CD14-positive monocyte (primary cell): ENCODE measurements around the gene ASH1L. TPM values are rescaled to one million over a fixed set of nuclear protein-coding genes. Genes with fewer than 3 reads are reported as not detected.
A peak's percentile ranks its signal among the peaks of the same experiment; 100 is the strongest.
"Not testable (repeated sequence)": the region's sequence is repeated elsewhere in the genome, so short reads cannot be mapped to it uniquely, and the experiment has no call there.

Experiments used
- DNase-seq, 3 donors: peaks; one replicate each; pipeline ENCODE4 v3.0.0-alpha.2; 2011 to 2022
- H2AFZ ChIP-seq: 2 replicates; pipeline ENCODE4 v1.6.0; 2012; ENCODE audit warnings: mild to moderate bottlenecking, low read depth, low read length, inconsistent platforms; ENCODE audit not compliant: insufficient read depth, poor library complexity, severe bottlenecking
- H3K27ac ChIP-seq, 2 donors: 1 replicate in 1 of 2; 2 replicates in 1 of 2; pipeline ENCODE4 v1.5.1; 2012 to 2013; ENCODE audit warnings: low read length in 2 of 2, control low read depth in 1 of 2, inconsistent platforms in 1 of 2, low read depth in 1 of 2, mild to moderate bottlenecking in 1 of 2
- H3K27me3 ChIP-seq, 2 donors: one replicate each; pipeline versions ENCODE4 v1.6.0 to v1.6.1; 2011 to 2013; ENCODE audit warnings: low read length in 2 of 2; ENCODE audit not compliant: control insufficient read depth in 2 of 2, insufficient read depth in 2 of 2
- H3K36me3 ChIP-seq, 2 donors: replicated peaks in 1 of 2; 1 replicate in 1 of 2; 2 replicates in 1 of 2; pipeline versions ENCODE4 v1.5.1 to v1.6.1; 2012 to 2013; ENCODE audit warnings: low read length in 2 of 2, control low read depth in 1 of 2, inconsistent platforms in 1 of 2, mild to moderate bottlenecking in 1 of 2; ENCODE audit not compliant: insufficient read depth in 2 of 2, control insufficient read depth in 1 of 2
- H3K4me1 ChIP-seq, 2 donors: 1 replicate in 1 of 2; 2 replicates in 1 of 2; pipeline versions ENCODE4 v1.5.1 to v1.6.1; 2012 to 2013; ENCODE audit warnings: low read length in 2 of 2, control low read depth in 1 of 2, inconsistent platforms in 1 of 2, mild to moderate bottlenecking in 1 of 2, moderate library complexity in 1 of 2; ENCODE audit not compliant: insufficient read depth in 2 of 2, control insufficient read depth in 1 of 2
- H3K4me2 ChIP-seq: replicated peaks from 2 replicates; pipeline ENCODE3; 2012; ENCODE audit warnings: low read length, moderate library complexity, mild to moderate bottlenecking; ENCODE audit not compliant: poor library complexity, severe bottlenecking; ENCODE audit errors: extremely low read depth
- H3K4me3 ChIP-seq, 3 experiments: fragments of 200-600 bp in 1 of 3; sonication (generic) in 1 of 3; replicated peaks in 1 of 3; 1 replicate in 2 of 3; 2 replicates in 1 of 3; pipeline ENCODE4 v1.5.1; 2011 to 2013; ENCODE audit warnings: low read length in 3 of 3, mild to moderate bottlenecking in 3 of 3, control low read depth in 2 of 3, low read depth in 2 of 3, inconsistent platforms in 1 of 3, moderate library complexity in 1 of 3
- H3K79me2 ChIP-seq: 2 replicates; pipeline ENCODE4 v1.6.0; 2012; ENCODE audit warnings: mild to moderate bottlenecking, control low read depth, inconsistent platforms, low read length, moderate library complexity; ENCODE audit not compliant: insufficient read depth
- H3K9ac ChIP-seq: 2 replicates; pipeline ENCODE4 v1.6.0; 2017; ENCODE audit warnings: low read length, mild to moderate bottlenecking; ENCODE audit not compliant: insufficient read depth, poor library complexity, severe bottlenecking
- H3K9me3 ChIP-seq, 2 donors: replicated peaks in 1 of 2; 1 replicate in 1 of 2; 2 replicates in 1 of 2; pipeline versions ENCODE4 v1.5.1 to v1.6.1; 2012 to 2013; ENCODE audit warnings: low read length in 2 of 2, control low read depth in 1 of 2; ENCODE audit not compliant: control insufficient read depth in 1 of 2, insufficient read depth in 1 of 2
- H4K20me1 ChIP-seq: 2 replicates; pipeline ENCODE4 v1.6.0; 2012; ENCODE audit warnings: mild to moderate bottlenecking, low read length, control low read depth, moderate library complexity; ENCODE audit not compliant: insufficient read depth
- H3K27ac Mint-ChIP-seq, 7 donors: one replicate each; pipeline ENCODE4 v1.8.0; 2020; ENCODE audit warnings: mild to moderate bottlenecking in 7 of 7, mixed read lengths in 7 of 7, moderate library complexity in 6 of 7, inconsistent platforms in 2 of 7
- H3K27me3 Mint-ChIP-seq, 3 donors: one replicate each; pipeline ENCODE4 v1.8.0; 2021 to 2022; ENCODE audit warnings: low read depth in 3 of 3, mild to moderate bottlenecking in 3 of 3, mixed read lengths in 3 of 3, moderate library complexity in 3 of 3, inconsistent platforms in 1 of 3
- H3K36me3 Mint-ChIP-seq, 2 donors: one replicate each; pipeline ENCODE4 v1.8.0; 2020; ENCODE audit warnings: mixed read lengths in 2 of 2, inconsistent platforms in 1 of 2, mild to moderate bottlenecking in 1 of 2
- H3K4me1 Mint-ChIP-seq: one replicate; pipeline ENCODE4 v1.8.0; 2020; ENCODE audit warnings: mild to moderate bottlenecking, mixed read lengths
- H3K4me3 Mint-ChIP-seq, 2 donors: one replicate each; pipeline ENCODE4 v1.8.0; 2020; ENCODE audit warnings: mild to moderate bottlenecking in 2 of 2, mixed read lengths in 2 of 2, moderate library complexity in 1 of 2
- H3K9me3 Mint-ChIP-seq, 7 donors: one replicate each; pipeline ENCODE4 v1.8.0; 2020 to 2022; ENCODE audit warnings: mixed read lengths in 7 of 7, mild to moderate bottlenecking in 6 of 7, moderate library complexity in 6 of 7, inconsistent platforms in 2 of 7
- WGBS: methylation state at CpG from one replicate; pipeline ENCODE4 v1.1.5; 2013; ENCODE audit warnings: missing lambda C conversion rate; ENCODE audit not compliant: insufficient coverage; 5-methylcytosine and 5-hydroxymethylcytosine counted together
- intact Hi-C, 2 donors: fragments of 100-400 bp; cut with micrococcal nuclease; formaldehyde crosslinking; loops; one replicate each; pipeline versions ENCODE4 v1.15.0 to v1.15.1; 2023
- polyA plus RNA-seq, 3 donors: library from polyadenylated mRNA; depleted of rRNA in 1 of 3; unstranded in 2 of 3; stranded (reverse) in 1 of 3; fragments of 300-500 nt in 2 of 3; fragments of >200 nt in 1 of 3; fragmentation: Illumina TruSeq in 2 of 3; gene quantifications; 1 replicate in 2 of 3; 2 replicates in 1 of 3; pipeline ENCODE4 v1.2.3, GENCODE V29; 2012 to 2021
- TF ChIP-seq, protein P1 (sequence below): fragments of 200-600 bp; IDR thresholded peaks from one replicate; pipeline ENCODE4 v1.8.0; 2022; ENCODE audit warnings: antibody characterized with exemption, mild to moderate bottlenecking

Gene ASH1L
- polyA plus RNA-seq, 3 donors = 2.7 to 21.5 (median 5.6) TPM

DNA sequence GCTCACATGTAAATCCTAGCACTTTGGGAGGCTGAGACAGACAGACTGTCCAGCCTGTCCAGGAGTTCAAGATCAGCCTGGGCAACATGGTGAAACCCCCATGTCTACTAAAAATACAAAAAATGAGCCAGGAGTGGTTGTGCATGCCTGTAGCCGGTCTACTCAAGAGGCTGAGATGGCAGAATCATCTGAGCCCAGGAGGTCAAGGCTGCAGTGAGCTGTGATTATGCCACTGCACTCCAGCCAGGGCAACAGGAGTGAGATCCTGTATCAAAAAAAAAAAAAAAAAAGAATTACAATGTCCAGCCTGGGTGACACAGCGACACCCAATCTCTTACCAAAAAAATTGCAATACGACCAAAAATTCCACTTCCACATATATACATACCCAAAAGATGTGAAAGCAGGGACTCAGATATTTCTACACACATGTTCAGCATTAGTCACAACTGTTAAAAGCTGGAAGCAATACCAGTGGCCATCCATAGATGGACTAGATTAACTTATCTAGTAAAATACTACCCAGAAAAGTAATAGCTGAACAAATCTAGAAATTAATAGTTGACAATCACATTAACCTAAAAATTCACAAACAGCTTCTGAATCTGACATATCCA lies 49.2 kb downstream of the ASH1L start:
- peak overlapping the region in 6 of 7 donors; percentile 65 to 84 (median 78) for H3K27ac Mint-ChIP-seq
- H3K4me1 ChIP-seq = peaks cover under 1 to 4% of the 10 kb centered on the region in 2 donors
- DNase-seq = peak; percentile 48 to 74 (median 59)
- peaks cover 96% of the 10 kb centered on the region for H3K79me2 ChIP-seq
- peaks cover 24 to 32% of the 10 kb centered on the region in 2 donors for H3K36me3 Mint-ChIP-seq
- peaks cover 0 to 6% (median 3%) of the 10 kb centered on the region in 7 donors for H3K9me3 Mint-ChIP-seq
- peaks cover 91% of the 10 kb centered on the region for H4K20me1 ChIP-seq
- H3K9ac ChIP-seq = no peak overlapping the region
- H3K36me3 ChIP-seq = peaks cover 8 to 25% of the 10 kb centered on the region in 2 donors
- H3K4me2 ChIP-seq = no peak overlapping the region
- no peaks in the 10 kb centered on the region for H3K9me3 ChIP-seq
- intact Hi-C loops = no loop called here
- no peaks in the 10 kb centered on the region for H3K27me3 ChIP-seq
- H2AFZ ChIP-seq = no peak overlapping the region
- TF ChIP-seq, protein P1, sequence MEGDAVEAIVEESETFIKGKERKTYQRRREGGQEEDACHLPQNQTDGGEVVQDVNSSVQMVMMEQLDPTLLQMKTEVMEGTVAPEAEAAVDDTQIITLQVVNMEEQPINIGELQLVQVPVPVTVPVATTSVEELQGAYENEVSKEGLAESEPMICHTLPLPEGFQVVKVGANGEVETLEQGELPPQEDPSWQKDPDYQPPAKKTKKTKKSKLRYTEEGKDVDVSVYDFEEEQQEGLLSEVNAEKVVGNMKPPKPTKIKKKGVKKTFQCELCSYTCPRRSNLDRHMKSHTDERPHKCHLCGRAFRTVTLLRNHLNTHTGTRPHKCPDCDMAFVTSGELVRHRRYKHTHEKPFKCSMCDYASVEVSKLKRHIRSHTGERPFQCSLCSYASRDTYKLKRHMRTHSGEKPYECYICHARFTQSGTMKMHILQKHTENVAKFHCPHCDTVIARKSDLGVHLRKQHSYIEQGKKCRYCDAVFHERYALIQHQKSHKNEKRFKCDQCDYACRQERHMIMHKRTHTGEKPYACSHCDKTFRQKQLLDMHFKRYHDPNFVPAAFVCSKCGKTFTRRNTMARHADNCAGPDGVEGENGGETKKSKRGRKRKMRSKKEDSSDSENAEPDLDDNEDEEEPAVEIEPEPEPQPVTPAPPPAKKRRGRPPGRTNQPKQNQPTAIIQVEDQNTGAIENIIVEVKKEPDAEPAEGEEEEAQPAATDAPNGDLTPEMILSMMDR = peak; percentile 49
- H3K27ac ChIP-seq = peak overlapping the region in 1 of 2 donors; percentile 65
- WGBS = 29% methylated on average over 2 of the region's 3 CpGs
- H3K4me3 ChIP-seq = no peak overlapping the region
- H3K4me3 Mint-ChIP-seq = no peak overlapping the region
- no peaks in the 10 kb centered on the region for H3K27me3 Mint-ChIP-seq
- peaks cover 28% of the 10 kb centered on the region for H3K4me1 Mint-ChIP-seq

- H3K4me3 ChIP-seq, H2AFZ ChIP-seq, intact Hi-C loops, H3K27me3 ChIP-seq, H3K9ac ChIP-seq, H3K27me3 Mint-ChIP-seq, H3K4me3 Mint-ChIP-seq, H3K9me3 ChIP-seq, H3K9me3 Mint-ChIP-seq, H3K4me2 ChIP-seq: not testable (repeated sequence)
- Histone ChIP-seq H3K4me1 (peaks cover 9 to 13% of the 10 kb centered on the region in 2 donors), H3K27ac (peak overlapping the region in 1 of 2 donors; percentile 39), H3K36me3 (peaks cover 8 to 18% of the 10 kb centered on the region in 2 donors), H4K20me1 (peaks cover 91% of the 10 kb centered on the region), H3K79me2 (peaks cover 97% of the 10 kb centered on the region)
- peaks cover 35% of the 10 kb centered on the region for H3K4me1 Mint-ChIP-seq
- peaks cover 18 to 21% of the 10 kb centered on the region in 2 donors for H3K36me3 Mint-ChIP-seq
- WGBS = no CpG with 5 or more reads among the region's 6 CpGs
- peak overlapping the region in 6 of 7 donors; percentile 46 to 80 (median 73) for H3K27ac Mint-ChIP-seq
- DNase-seq = peak in 1 of 3 donors; percentile 19
Measured at GRCh38 chr1:155511385-155511784, 51.2 kb downstream of the ASH1L start.
